AG09319 (cell line): ENCODE results near the gene SRRM3.
"Not testable (repeated sequence)": the region's sequence is repeated elsewhere in the genome, so short reads cannot be mapped to it uniquely, and the experiment has no call there.

ENCODE experiments used
- DNase-seq: peaks from one replicate; pipeline ENCODE4 v3.0.0-alpha.2; 2010; ENCODE audit warnings: low read depth; ENCODE audit errors: extremely low read depth
- TF ChIP-seq, protein P1 (sequence below): IDR thresholded peaks from 2 replicates; pipeline ENCODE4 v1.5.1; 2011; ENCODE audit warnings: low read depth, mild to moderate bottlenecking, inconsistent platforms, low read length, moderate library complexity

SRRM3 gene

DNA sequence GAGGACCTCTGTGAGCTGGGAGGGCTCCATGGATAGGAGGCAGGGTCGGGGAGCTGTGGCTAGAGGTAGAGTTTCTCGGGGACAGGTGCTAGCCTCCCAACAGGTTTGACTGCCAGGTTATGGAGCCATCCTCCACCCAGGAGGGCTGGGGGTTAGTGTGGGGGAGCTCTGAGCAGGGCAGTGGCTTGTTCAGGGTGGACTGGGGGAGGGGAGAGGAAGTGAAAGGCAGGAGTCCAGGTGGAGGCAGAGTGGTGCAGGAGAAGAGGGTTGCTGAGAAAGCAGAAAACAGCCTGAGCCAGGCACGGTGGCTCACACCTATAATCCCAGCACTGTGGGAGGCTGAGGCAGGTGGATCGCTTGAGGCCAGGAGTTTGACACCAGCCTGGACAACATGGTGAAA, 60.2 kb downstream of the SRRM3 start:
- DNase-seq, result no peak

DNA sequence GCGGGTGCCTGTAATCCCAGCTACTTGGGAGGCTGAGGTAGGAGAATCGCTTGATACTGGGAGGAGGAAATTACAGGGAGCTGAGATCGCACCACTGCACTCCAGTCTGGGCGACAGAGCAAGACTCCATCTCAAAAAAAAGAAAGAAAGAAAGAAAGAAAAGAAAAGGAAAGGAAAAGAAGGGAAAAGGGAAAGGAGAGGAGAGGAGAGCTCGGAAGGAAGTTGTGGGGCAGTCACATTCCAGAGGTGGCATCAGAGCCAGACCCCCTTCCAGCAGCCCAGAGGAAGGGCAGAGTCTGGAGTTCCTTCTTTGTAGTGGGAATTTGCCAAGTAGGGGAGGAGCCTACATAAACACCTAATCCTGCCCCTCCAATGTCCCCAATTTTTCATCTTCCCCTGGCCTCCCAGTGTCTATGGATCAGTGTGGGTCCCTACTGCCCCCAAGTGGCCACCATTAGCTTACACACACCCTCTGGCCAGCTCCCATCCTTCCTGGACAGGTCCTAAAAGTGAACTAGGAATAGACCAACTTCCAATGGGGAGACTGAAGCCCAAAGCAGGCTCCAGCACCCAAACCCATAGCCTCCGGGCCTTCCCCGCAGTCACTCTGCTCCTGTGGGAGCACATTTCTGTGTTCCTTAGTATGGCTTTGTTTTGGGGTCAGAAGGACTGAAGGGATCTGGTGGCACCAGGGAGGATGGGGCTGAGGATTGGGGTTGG, 61.1 kb downstream of the SRRM3 start:
- peak; percentile 14 for DNase-seq
- TF ChIP-seq, protein P1, sequence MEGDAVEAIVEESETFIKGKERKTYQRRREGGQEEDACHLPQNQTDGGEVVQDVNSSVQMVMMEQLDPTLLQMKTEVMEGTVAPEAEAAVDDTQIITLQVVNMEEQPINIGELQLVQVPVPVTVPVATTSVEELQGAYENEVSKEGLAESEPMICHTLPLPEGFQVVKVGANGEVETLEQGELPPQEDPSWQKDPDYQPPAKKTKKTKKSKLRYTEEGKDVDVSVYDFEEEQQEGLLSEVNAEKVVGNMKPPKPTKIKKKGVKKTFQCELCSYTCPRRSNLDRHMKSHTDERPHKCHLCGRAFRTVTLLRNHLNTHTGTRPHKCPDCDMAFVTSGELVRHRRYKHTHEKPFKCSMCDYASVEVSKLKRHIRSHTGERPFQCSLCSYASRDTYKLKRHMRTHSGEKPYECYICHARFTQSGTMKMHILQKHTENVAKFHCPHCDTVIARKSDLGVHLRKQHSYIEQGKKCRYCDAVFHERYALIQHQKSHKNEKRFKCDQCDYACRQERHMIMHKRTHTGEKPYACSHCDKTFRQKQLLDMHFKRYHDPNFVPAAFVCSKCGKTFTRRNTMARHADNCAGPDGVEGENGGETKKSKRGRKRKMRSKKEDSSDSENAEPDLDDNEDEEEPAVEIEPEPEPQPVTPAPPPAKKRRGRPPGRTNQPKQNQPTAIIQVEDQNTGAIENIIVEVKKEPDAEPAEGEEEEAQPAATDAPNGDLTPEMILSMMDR, result peak; percentile 82

More for the DNA sequence above, 60.2 kb downstream of the SRRM3 start:
- TF ChIP-seq, protein P1, result no peak

DNA sequence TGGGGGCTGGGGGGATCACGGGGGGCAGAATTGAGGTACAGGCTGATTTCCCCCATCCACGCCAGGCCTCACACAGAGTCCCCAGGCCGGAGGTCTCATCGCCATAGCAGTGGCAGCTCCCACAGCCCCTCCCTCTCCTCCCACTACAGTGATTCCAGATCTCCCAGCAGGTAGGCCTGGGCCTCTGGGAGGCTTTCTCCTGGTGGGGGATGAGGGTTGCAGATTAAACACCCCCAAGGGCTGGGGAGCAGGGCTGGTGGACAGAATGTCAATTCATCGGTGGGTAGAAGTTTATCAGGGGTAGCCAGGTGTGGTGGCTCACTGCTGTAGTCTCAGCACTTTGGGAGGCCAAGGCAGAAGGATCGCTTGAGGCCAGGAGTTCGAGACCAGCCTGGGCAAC, 63.6 kb downstream of the SRRM3 start:
- no peak for DNase-seq

DNA sequence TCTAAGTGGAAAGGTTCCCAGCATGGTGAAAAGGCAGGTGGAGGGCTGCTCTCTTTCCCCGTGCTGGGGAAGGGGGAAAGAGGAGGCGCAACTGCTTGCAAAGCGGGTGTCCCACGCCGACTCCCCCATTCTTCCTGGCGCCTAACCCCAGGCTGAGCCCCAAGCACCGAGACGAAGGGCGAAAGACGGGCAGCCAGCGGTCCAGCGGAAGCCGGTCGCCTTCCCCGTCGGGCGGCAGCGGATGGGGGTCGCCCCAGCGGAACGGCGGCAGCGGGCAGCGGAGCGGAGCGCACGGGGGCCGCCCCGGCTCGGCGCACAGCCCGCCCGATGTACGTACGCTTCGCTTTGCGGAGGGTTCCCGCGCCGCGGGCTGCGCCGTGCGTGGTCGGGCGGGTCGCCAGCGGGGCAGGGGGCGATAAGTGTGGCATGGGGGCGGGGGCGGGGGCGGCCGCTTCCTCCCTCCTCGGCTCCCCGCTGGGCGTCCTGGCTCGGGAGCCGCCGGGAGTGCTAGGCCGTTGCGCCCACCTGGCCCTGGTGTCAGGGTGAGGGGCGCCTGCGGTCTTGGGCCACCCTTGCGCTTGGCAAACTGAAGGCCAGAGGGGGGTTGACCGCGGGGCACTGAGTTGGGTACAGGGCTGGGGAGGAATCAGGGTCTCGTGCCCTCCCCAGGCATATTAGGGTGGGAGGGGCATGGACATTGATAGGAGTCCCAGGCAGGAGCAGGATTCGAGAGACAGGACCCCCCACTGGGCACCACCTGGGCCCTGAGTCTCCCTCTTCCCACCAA, 65.6 kb downstream of the SRRM3 start:
- TF ChIP-seq, protein P1, result no peak

More for the DNA sequence above, 63.6 kb downstream of the SRRM3 start:
- TF ChIP-seq, protein P1, result no peak

DNA sequence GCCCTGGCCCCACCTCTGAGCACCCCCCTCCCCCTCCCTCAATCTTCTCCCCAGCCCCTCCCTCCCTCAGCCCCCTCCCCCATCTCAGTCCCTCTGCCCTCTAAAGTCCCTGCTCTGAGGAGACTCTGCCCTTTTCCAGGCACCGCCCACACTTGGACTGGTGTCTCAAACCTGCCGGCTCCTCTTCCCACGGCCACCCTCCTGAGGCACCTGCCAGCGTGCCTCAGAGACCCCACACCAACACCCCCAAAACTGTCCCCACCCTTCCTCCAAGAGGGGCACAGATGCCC, 66.1 kb downstream of the SRRM3 start:
- no peak for DNase-seq
- TF ChIP-seq, protein P1, result no peak

More for the DNA sequence above, 65.6 kb downstream of the SRRM3 start:
- no peak for DNase-seq

DNA sequence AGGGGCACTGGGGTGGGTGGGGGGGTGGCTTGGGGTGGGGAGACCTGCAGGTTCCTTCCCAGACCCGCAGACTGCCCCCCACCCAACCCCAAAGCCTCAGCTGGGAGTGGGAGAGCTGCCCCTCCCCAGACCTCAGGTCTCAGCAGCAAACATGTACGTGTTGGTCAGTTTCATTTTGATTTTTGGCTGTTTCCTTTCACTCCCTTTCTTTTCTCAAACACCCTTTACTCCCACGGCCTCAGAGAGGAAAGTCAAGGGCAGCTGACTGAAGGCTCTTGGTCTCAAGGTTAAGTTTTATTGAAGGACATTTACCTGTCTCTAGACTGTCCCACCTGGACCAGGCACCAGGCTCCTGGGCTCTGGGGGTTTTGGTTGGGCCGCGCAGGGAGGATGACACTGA, 66.7 kb downstream of the SRRM3 start:
- TF ChIP-seq, protein P1, result no peak
- no peak for DNase-seq

DNA sequence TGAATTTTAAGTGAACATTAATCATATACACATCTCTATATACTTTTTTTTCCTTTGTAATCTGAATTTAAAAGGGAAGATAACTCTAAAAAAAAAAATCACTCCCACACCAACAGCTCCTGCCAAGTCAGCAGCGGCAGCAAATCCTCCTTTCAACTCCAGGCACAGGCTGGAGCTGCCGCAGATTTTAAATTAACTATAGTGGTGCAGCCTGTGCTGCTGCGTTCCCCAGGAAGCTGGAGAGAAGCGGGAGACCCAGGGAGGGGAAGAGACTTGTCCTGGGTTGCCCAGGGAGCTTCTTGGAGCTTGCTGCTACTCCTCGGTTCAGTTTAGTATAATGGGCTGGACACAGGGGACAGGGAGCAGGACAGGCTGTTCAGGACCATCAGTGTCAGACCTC, 68.2 kb downstream of the SRRM3 start:
- no peak for DNase-seq
- TF ChIP-seq, protein P1, result no peak

DNA sequence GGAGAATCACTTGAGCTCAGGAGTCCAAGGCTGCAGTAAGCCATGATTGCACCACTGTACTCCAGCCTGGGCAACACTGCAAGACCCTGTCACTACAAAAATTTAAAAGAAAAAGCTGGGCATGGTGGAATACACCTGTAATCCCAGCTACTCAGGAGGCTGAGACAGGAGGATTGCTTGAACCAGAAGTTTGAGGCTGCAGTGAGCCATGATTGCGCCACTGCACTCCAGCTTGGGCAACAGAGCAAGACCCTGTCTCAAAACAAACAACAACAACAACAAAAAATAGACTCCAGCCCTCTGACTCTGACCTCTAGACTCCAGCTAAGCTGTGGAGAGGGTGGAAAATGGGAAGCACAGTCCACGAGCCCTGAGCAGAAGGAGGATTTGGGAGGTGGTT, 69.7 kb downstream of the SRRM3 start:
- DNase-seq, result not testable (repeated sequence)
